ENCODE results near the gene SLC66A2.

Gene SLC66A2

DNA sequence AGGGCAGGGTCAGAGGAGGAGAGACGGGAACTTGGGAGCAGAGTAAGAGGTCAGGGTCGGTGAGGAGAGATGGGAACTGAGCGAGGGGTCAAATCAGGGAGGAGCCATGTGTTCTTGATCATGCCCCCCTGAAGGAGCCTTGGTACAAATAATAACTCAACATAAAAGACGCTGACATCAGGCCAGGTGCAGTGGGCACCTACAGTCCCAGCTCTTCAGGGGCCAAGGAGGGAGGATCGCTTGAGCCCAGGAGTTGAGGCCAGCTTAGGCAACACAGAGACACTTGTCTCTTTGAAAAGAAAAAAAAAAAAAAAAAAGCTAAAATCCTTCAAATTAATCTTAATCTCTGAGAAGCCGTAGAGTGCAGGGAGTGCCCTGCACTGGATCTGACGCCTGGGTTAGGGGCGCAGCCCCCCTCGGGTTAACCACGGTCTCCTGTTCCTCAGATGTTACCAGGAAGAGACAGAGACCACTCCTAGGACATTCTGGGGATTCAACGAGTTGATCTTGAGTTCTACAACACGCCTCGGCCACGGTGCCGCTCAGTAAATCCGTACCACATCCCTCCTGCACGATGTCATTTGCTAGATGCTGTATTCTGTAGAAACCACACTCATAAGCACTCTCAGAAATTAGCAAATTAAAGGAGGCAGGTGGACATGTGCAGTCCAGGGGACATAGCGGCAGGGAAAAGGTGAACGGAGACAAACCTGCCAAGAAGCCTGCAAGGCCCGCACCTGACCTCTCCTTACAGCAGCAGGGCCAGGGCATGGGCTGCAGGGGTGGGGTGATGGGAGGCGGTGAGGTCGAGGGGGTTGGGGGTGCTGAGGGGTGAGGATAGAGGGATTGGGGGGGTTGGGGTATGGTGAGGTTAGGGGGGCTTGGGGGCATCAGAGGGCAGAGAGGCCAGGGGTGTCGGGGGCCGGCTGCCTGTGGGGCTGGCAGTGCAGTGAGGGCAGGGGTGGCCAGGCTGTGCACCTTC is 29.2 kb downstream of the SLC66A2 start:
- TF ChIP-seq ZFX (IDR thresholded peaks at IDR 0.05): no peak
- TF ChIP-seq CTCF (conservative IDR thresholded peaks at IDR 0.05): no peak
- no peak overlapping the region for H3K27ac ChIP-seq

- no peak overlapping the region for H3K27ac ChIP-seq
- TF ChIP-seq ZFX (IDR thresholded peaks at IDR 0.05) (no peak), CTCF (conservative IDR thresholded peaks at IDR 0.05) (no peak)
Measured at GRCh38 chr18:79919089-79919488, 32.4 kb downstream of the SLC66A2 start.

- TF ChIP-seq ZFX (IDR thresholded peaks at IDR 0.05) (no peak), CTCF (conservative IDR thresholded peaks at IDR 0.05) (no peak)
Measured at GRCh38 chr18:79918615-79919011, 32.8 kb downstream of the SLC66A2 start.

GRCh38 chr18:79917853-79918614 is 33.4 kb downstream of the SLC66A2 start:
- TF ChIP-seq ZFX (IDR thresholded peaks at IDR 0.05) (no peak), CTCF (conservative IDR thresholded peaks at IDR 0.05) (no peak)

More at GRCh38 chr18:79918615-79919011, 32.8 kb downstream of the SLC66A2 start:
- H3K27ac ChIP-seq: no peak overlapping the region

DNA sequence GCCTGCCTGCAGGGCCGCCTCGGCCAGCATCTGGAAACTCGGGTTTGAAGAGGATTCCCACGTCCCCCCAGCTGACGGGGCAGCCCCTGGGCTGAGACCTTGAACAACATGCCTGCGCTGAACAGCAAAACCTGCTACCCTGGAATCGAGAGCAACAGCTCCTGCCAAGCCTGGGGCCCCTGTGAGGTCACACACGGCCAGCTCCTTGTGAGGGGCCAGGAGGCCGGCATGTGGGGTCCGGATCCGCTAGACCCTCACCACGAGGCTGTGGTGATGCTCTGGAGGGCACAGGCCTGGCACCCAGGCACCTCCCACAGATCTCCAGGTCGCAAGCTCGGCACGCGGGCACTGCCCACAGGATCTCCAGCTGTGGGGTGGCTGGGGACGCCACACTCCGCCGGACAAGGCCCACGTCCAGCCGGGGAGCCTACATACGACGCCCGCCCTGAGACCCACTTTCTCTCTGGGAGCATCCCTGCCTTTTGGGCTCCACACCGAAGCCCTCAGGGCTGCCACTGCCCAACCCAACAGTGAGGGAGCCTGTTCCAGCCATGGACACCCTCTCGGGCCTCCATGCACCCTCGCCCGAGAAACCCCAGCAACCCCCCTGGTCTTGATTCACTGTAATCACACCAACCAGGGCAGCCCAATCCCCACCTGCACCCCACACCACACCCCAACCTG is 34.1 kb downstream of the SLC66A2 start:
- no peak for TF ChIP-seq CTCF (conservative IDR thresholded peaks at IDR 0.05)
- no peak for TF ChIP-seq ZFX (IDR thresholded peaks at IDR 0.05)
- H3K27ac ChIP-seq: no peak overlapping the region

More at GRCh38 chr18:79917853-79918614, 33.4 kb downstream of the SLC66A2 start:
- no peak overlapping the region for H3K27ac ChIP-seq

DNA sequence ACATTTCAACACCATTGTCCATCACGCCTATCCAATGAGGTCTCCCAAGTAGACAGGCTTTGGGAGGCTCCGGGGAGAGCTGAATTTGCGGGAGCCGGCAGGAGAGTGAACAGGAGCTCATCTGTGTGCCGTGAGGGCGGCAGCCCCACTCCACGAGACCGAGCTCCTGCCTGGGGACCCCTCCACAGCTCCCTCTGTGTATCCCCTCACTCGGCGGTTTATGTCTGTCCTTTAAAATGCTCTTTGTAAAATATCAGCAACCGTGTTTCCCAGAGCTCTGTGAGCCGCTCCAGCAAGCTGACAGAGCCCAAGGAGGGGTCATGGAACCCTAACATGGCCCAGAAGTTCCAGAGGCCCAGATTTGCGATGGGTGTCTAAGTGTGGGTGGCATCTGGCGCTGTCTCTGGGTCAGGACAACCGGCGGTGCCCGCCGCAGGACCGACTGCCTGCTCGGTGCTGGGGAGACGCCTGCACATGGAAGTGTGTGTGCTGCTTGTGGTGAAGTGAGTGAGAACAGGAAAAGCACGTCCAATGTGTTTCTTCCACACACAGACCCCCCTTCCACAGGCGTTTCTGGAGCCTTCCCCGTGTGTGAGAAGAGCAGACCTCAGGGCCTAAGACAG is 34.8 kb downstream of the SLC66A2 start:
- TF ChIP-seq ZFX (IDR thresholded peaks at IDR 0.05): no peak
- TF ChIP-seq CTCF (conservative IDR thresholded peaks at IDR 0.05): no peak
- no peak overlapping the region for H3K27ac ChIP-seq

Measured in C4-2B (cell line).